IMR-90 (cell line): ENCODE results near the gene GIT2. TPM values are rescaled to one million over a fixed set of nuclear protein-coding genes. Genes with fewer than 3 reads are reported as not detected.

ENCODE experiments used
- ATAC-seq: fragments of 200-7000 bp; cut with Tn5 transposase; 2 replicates; pipeline ENCODE4 v1.9.1; 2020; ENCODE audit warnings: low read depth, mild to moderate bottlenecking, moderate library complexity
- BruUV-seq: library from RNA; stranded (reverse); fragments of 400-500 nt; replicated peaks from 2 replicates; lab custom pipeline; 2021; lab: Mats Ljungman, UMichigan
- CTCF ChIA-PET: fragments of 300-600 bp; formaldehyde crosslinking; extraction: SDS; loops from one replicate; lab custom pipeline; 2021; ENCODE audit warnings: antibody characterized with exemption; lab: Yijun Ruan, JAX
- POLR2A ChIA-PET: fragments of 300-600 bp; sonication (Branson Sonifier 250); formaldehyde crosslinking; loops from one replicate; lab custom pipeline; 2022; ENCODE audit warnings: antibody characterized with exemption; ENCODE audit not compliant: unreplicated experiment; lab: Charles Lee
- DNase-seq: peaks from one replicate; pipeline ENCODE4 v3.0.0; 2013
- H2AFZ ChIP-seq: replicated peaks from 2 replicates; pipeline ENCODE3; 2013; ENCODE audit warnings: low read length, mild to moderate bottlenecking; ENCODE audit not compliant: poor library complexity
- H2AK5ac ChIP-seq: 2 replicates; pipeline ENCODE4 v1.6.1; 2013; ENCODE audit warnings: low read depth, low read length, inconsistent platforms
- H2AK9ac ChIP-seq: replicated peaks from 2 replicates; pipeline ENCODE3; 2013; ENCODE audit warnings: mild to moderate bottlenecking, low read depth, low read length, moderate library complexity; ENCODE audit not compliant: poor library complexity
- H2BK120ac ChIP-seq: 2 replicates; pipeline ENCODE4 v1.6.1; 2013; ENCODE audit warnings: low read depth, low read length, inconsistent platforms
- H2BK15ac ChIP-seq: 3 replicates; pipeline ENCODE4 v1.6.1; 2013; ENCODE audit warnings: low read depth, low read length, inconsistent platforms
- H2BK20ac ChIP-seq: 2 replicates; pipeline ENCODE4 v1.6.1; 2013; ENCODE audit warnings: low read depth, mild to moderate bottlenecking, inconsistent platforms, low read length, moderate library complexity
- H2BK5ac ChIP-seq: 2 replicates; pipeline ENCODE4 v1.6.1; 2013; ENCODE audit warnings: mild to moderate bottlenecking, low read depth, low read length, inconsistent platforms; ENCODE audit not compliant: poor library complexity, severe bottlenecking
- H3K14ac ChIP-seq: replicated peaks from 2 replicates; pipeline ENCODE4 v1.6.1; 2013; ENCODE audit warnings: low read depth, low read length, inconsistent platforms
- H3K18ac ChIP-seq: 2 replicates; pipeline ENCODE4 v1.6.1; 2013; ENCODE audit warnings: low read depth, low read length, control low read depth
- H3K23ac ChIP-seq: 2 replicates; pipeline ENCODE4 v1.6.1; 2013; ENCODE audit warnings: low read depth, low read length, inconsistent platforms
- H3K27ac ChIP-seq: 2 replicates; pipeline ENCODE4 v1.5.1; 2013; ENCODE audit warnings: mild to moderate bottlenecking, control low read depth, low read length; ENCODE audit not compliant: insufficient read depth
- H3K27me3 ChIP-seq: 2 replicates; pipeline ENCODE4 v1.6.1; 2013; ENCODE audit warnings: low read length; ENCODE audit not compliant: control insufficient read depth, insufficient read depth
- H3K36me3 ChIP-seq: 2 replicates; pipeline ENCODE4 v1.6.1; 2013; ENCODE audit warnings: low read length, mixed read lengths; ENCODE audit not compliant: control insufficient read depth, insufficient read depth
- H3K4ac ChIP-seq: 2 replicates; pipeline ENCODE4 v1.6.1; 2013; ENCODE audit warnings: low read depth, low read length, inconsistent platforms
- H3K4me1 ChIP-seq: 2 replicates; pipeline ENCODE4 v1.6.1; 2013; ENCODE audit warnings: low read length, mixed read lengths; ENCODE audit not compliant: control insufficient read depth, insufficient read depth
- H3K4me2 ChIP-seq: 2 replicates; pipeline ENCODE4 v1.6.1; 2013; ENCODE audit warnings: low read depth, mild to moderate bottlenecking, control low read depth, low read length, moderate library complexity
- H3K4me3 ChIP-seq: 2 replicates; pipeline ENCODE4 v1.5.1; 2013; ENCODE audit warnings: low read depth, mild to moderate bottlenecking, control low read depth, low read length, moderate library complexity; ENCODE audit not compliant: insufficient read depth
- H3K56ac ChIP-seq: 2 replicates; pipeline ENCODE4 v1.6.1; 2013; ENCODE audit warnings: low read length, inconsistent platforms; ENCODE audit not compliant: insufficient read depth; ENCODE audit errors: extremely low read depth
- H3K79me1 ChIP-seq, 2 experiments: 2 replicates each; pipeline ENCODE4 v1.6.1; 2013; ENCODE audit warnings: low read length in 2 of 2, inconsistent platforms in 1 of 2, low read depth in 1 of 2
- H3K9ac ChIP-seq: 2 replicates; pipeline ENCODE4 v1.6.1; 2013; ENCODE audit warnings: low read depth, low read length, control low read depth
- H3K9me1 ChIP-seq: 2 replicates; pipeline ENCODE4 v1.6.1; 2013; ENCODE audit warnings: low read length, inconsistent platforms; ENCODE audit not compliant: insufficient read depth
- H3K9me3 ChIP-seq: 2 replicates; pipeline ENCODE4 v1.6.1; 2013; ENCODE audit warnings: low read length; ENCODE audit not compliant: control insufficient read depth, insufficient read depth
- H4K20me1 ChIP-seq: 2 replicates; pipeline ENCODE4 v1.6.1; 2013; ENCODE audit warnings: low read length, inconsistent platforms; ENCODE audit not compliant: insufficient read depth
- H4K5ac ChIP-seq: 2 replicates; pipeline ENCODE4 v1.6.1; 2013; ENCODE audit warnings: mild to moderate bottlenecking, low read depth, low read length, control low read depth
- H4K8ac ChIP-seq, 2 experiments: 2 replicates each; pipeline ENCODE4 v1.6.1; 2013; ENCODE audit warnings: low read depth in 2 of 2, low read length in 2 of 2, control low read depth in 1 of 2, inconsistent platforms in 1 of 2
- H4K91ac ChIP-seq: 2 replicates; pipeline ENCODE4 v1.6.1; 2013; ENCODE audit warnings: low read depth, low read length, inconsistent platforms; ENCODE audit not compliant: insufficient read depth
- BHLHE40 ChIP-seq: fragments of 150-350 bp; IDR thresholded peaks from 2 replicates; pipeline ENCODE4 v1.6.1; 2016; ENCODE audit warnings: mild to moderate bottlenecking, low read depth, low read length
- CEBPB ChIP-seq: IDR thresholded peaks from 2 replicates; pipeline ENCODE4 v1.6.1; 2012; ENCODE audit warnings: low read depth, low read length, improper control_type of control experiment
- MAFK ChIP-seq: IDR thresholded peaks from 2 replicates; pipeline ENCODE4 v1.6.1; 2012; ENCODE audit warnings: low read depth, low read length, improper control_type of control experiment
- RAD21 ChIP-seq: IDR thresholded peaks from 2 replicates; pipeline ENCODE4 v1.6.1; 2012; ENCODE audit warnings: low read length, improper control_type of control experiment
- WGBS, 2 experiments: methylation state at CpG; one replicate each; pipeline versions ENCODE4 v1.1.5 to v1.1.7; 2013; ENCODE audit warnings: missing lambda C conversion rate in 2 of 2; ENCODE audit not compliant: insufficient read length in 1 of 2; ENCODE audit errors: extremely low coverage in 2 of 2; 5-methylcytosine and 5-hydroxymethylcytosine counted together
- dilution Hi-C: fragments of 300-500 bp; cut with HindIII; formaldehyde crosslinking; loops from one replicate; pipeline ENCODE4 v1.14.3; 2018; ENCODE audit warnings: low sequenced_read_pairs; ENCODE audit not compliant: unreplicated experiment
- in situ Hi-C: fragments of 300-500 bp; cut with MboI; formaldehyde crosslinking; loops from 3 replicates; pipeline ENCODE4 v1.14.3; 2019; ENCODE audit warnings: low sequenced_read_pairs, inconsistent platforms, mixed read lengths
- intact Hi-C: fragments of 100-400 bp; cut with micrococcal nuclease; formaldehyde crosslinking; loops from 2 replicates; pipeline ENCODE4 v1.10.0; 2022
- polyA plus RNA-seq, 3 experiments: library from polyadenylated mRNA; depleted of rRNA; stranded (reverse); fragments of >200 nt; gene quantifications; 2 replicates each; pipeline ENCODE4 v1.2.3, GENCODE V29; 2012; ENCODE audit warnings: low replicate concordance in 1 of 3
- total RNA-seq: library from RNA; depleted of rRNA; stranded (reverse); fragments of >200 nt; gene quantifications from 2 replicates; pipeline ENCODE4 v1.2.3, GENCODE V29; 2012

The GIT2 gene
- total and polyA plus RNA-seq, 2 of the 4 experiments (the other 2 are of a cell fraction): 48.0 to 71.9 TPM

DNA sequence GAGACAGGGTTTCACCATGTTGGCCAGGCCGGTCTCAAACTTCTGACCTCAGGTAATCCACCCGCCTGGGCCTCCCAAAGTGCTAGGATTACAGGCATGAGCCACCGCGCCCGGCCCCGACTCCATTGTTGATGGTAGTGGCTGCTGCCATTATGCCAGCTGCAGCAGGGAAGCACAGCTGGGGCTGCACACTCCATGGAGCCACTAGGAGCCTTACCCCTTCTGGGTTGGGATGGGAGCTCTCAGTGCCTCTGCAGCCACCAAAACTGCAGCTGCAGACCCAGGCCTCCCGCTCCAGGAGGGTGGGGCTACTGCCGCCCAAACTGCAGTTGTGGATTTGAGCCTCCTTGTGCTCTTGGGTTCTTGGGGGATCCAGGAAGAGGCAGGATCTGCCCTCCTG lies 70.2 kb downstream of the GIT2 start:
- no peak for DNase-seq
- Histone ChIP-seq H3K79me1 (no peaks in the 10 kb centered on the region), H2BK15ac (no peak overlapping the region), H2BK120ac (no peak overlapping the region), H3K4me3 (no peak overlapping the region), H3K14ac (no peak overlapping the region), H4K91ac (no peak overlapping the region), H3K27ac (no peak overlapping the region), H3K23ac (no peak overlapping the region), H3K4me2 (no peak overlapping the region), H4K8ac (no peak overlapping the region), H3K36me3 (peaks cover 21% of the 10 kb centered on the region), H3K9me1 (no peaks in the 10 kb centered on the region), H2AK9ac (peak overlapping the region; percentile 70), H4K20me1 (no peaks in the 10 kb centered on the region), H2AFZ (no peak overlapping the region), H2AK5ac (no peak overlapping the region), H3K18ac (no peak overlapping the region), H2BK5ac (no peak overlapping the region), H3K56ac (no peak overlapping the region), H3K9me3 (no peaks in the 10 kb centered on the region), H2BK20ac (no peak overlapping the region), H4K5ac (no peak overlapping the region), H3K27me3 (no peaks in the 10 kb centered on the region), H3K4me1 (no peaks in the 10 kb centered on the region; the same call in 1 of the 2 replicates), H3K4ac (no peak overlapping the region), H3K9ac (no peak overlapping the region)
- dilution Hi-C loops (no loop called here), intact Hi-C loops (loop anchor here (2.0 kb wide), 1 partner anchor 73 kb away; no protein-coding TSS in a partner anchor), in situ Hi-C loops (no loop called here)
- ATAC-seq: no peak
- no peak for TF ChIP-seq MAFK
- TF ChIP-seq RAD21: no peak
- no peak for TF ChIP-seq BHLHE40
- TF ChIP-seq CEBPB: no peak
- no CpG with 5 or more reads among the region's 8 CpGs for WGBS, 2 experiments
- CTCF ChIA-PET: no interaction called here
- POLR2A ChIA-PET: no interaction called here
- BruUV-seq: no TSS peak
